Esophagus mucosa (tissue), 1 donor: ENCODE measurements around the gene ZNF540. TPM values are rescaled to one million over a fixed set of nuclear protein-coding genes. Genes with fewer than 3 reads are reported as not detected.
"Not testable (repeated sequence)": the region's sequence is repeated elsewhere in the genome, so short reads cannot be mapped to it uniquely, and the experiment has no call there.

Experiments
- ATAC-seq: fragments of 200-7000 bp; cut with Tn5 transposase; one replicate; pipeline ENCODE4 v1.9.1; 2020
- total RNA-seq: library from RNA; stranded (reverse); gene quantifications from one replicate; pipeline ENCODE4 v1.2.4, GENCODE V29; 2023
- donor health status: DM: yes; HTN: yes; CAD: no.

ZNF540 gene
- total RNA-seq = 0.68 TPM

DNA sequence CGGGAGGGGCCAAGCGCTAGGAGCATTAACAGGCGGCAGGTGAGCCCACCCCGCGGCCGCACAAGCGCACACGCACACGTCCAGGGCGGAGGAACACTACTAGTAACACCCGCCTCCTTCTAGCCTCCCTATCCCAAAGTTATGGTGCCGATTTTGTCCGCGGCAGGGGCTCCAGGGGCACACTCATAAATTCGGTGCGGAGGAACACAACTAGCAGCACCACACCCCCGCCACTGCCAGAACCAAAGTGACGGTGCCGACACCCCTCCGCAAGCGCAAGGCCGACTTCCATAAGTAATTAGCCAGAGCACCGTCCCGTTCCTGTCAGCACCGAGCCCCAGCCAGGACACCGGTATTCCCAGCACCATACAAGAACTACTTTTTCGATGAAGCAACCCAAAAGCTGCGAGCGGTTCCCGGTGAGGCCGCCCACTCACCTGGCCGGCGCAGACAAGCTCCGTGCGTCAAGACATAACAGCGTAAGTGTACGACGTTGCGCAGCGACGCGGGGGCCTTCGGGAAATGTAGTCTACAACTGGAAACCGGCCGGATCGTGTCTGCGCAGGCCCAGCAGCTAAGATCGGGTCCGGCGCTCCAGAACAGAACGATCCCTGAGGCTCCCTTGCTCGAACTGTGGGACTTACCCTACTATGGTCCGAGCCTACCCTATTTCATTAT lies at the start of gene ZNF540, which contains the start of gene ZNF571:
TSS of gene ZNF540 (plus strand) at position 573 of the 678 bp plus-strand sequence. CDS start 3,572 bp downstream, outside the sequence.
TSS of gene ZNF571 (minus strand) at position 489 of the 678 bp plus-strand sequence. CDS start 8,116 bp downstream, outside the sequence.
- ATAC-seq = peak; percentile 99

DNA sequence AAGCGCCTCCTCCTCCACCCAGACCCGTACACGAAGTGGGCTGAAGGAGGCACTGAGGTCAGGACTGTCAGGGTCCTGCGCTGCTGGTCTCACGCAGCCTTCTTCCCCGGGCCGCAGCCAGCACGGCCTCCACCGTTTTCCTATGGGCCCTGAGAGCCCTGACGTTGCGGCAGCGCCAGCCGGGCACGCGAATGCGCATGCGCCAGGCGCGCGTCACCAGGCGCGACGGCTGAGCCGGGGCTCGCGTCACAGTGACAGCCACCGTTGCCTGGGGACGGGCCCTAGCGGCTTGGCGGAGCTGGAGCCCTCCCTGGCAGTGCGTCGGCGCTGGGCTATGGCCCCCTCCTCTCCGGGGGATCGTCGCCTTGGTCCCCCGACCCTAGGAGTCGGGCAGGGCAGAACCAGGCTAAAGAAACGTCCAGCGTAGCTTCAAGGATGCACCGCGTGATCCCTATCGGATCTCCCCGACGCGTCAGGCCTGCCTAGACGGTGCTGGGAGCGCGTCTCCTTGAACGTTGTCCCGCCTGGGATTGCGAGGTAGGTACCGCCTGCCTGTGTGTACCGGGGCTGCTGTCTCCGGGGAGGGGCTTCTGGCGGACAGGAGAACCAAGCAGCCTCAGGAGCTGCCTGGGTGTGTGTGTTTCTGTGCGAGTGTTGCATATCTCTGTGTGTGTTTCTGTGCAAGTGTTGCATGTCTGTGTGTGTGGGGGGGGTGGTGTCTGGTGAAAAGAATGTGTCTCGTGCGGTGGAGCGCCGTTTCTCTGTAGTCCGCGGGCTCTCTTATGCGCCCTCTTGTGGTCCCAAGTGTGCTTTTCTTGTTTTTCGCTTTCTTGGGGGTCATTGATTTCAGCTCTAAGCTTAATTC lies 43.3 kb upstream of the ZNF540 start:
- ATAC-seq = peak; percentile 45

DNA sequence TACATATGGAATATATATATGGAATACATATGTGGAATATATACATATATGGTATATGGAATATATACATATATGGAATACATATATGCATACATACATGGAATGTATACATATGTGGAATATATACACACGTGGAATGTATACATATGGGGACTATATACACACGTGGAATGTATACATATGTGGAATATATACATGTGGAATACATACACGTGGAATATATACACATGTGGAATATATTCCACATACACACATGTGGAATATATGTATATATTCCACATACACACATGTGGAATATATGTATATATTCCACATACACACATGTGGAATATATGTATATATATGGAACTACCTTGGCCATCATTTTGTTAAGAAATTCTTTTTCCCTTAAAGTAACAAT lies 31.2 kb upstream of the ZNF540 start:
- ATAC-seq = no peak

DNA sequence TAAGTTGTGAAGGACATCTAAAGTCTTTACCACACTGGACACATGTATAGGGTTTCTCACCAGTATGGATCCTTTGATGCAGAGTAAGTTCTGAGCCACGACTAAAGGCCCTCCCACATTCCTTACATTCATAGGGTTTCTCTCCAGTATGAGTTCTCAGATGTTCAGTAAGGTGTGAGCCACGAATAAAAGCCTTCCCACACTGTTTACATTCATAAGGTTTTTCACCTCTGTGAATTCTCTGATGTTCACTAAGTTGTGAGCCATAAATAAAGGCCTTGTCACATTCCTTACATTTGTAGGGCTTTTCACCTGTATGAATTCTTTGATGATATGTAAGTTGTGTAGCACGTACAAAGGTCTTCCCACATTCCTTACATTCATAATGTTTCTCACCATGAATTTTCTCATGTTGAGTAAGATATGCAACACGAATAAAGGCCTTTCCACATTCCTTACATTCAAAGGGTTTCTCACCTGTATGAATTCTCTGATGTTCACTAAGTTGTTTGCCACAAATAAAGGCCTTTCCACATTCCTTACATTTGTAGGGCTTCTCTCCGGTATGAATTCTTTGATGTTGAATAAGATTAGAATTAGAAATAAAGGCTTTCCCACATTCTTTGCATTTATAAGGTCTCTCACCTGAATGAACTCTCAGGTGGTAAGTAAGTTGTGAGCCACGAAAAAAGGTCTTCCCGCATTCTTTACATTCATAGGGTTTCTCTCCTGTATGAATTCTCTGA lies 29.9 kb upstream of the ZNF540 start:
- ATAC-seq = no peak

DNA sequence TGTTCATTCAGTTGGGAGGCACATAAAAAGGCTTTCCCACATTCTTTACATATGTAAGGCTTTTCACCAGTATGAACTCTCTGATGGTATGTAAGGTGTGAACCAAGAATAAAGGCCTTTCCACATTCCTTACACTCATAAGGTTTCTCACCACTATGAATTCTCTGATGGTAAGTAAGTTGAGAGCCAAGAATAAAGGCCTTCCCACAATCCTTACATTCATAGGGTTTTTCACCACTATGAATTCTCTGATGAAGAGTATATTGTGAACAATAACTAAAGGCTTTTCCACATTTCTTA lies 29.4 kb upstream of the ZNF540 start:
- no peak for ATAC-seq

DNA sequence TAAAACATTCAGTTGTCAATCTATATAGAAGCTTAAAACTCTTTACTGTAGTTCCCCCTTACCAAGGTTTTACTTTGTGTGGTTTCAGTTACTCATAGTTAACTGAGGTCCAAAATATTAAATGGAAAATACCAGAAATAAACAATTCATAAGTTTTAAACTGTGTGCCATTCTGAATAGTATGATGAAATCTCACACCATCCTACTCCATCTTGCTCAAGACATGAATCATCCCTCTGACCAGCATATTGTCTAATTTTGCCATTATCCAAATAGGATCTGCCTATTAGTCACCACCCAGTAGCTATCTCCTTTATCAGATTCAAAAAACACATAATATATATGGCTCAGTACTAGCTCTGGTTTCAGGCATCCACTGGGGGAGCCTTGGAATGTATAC lies 22.5 kb upstream of the ZNF540 start:
- ATAC-seq = no peak

DNA sequence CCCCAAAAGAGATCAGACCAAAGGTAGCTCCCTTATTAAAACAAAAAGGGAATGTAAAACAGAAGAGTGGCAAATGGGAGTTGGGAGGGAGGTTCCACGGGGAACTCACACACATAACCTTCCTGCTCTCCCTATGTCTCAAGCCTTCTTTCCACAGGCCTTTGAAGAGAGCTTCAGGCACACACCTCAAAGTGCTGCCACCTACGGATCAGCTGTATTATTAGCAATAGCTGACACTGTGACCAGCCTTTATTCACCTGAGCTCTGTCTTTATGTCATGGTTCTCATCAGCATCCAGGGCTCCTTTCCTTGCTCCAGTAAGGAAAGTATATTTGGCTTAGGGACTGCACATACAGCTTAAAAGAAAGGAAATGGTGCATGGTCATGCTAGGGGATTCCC lies 11.3 kb upstream of the ZNF540 start:
- no peak for ATAC-seq

DNA sequence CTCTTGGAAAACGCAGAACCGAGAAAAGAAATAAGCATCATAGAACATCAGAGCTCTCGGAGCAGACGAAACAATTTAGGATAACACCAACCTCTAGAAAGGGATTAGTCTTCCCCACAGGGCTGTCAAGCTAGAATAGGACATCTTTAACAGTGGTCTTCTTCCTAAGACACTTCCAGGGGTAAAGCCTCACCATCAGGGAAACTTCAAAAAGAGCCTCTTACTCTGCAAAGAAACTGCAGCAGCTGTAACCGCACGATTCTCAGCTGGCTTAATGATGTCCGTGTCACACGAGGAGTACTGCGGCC lies 726 bp upstream of the ZNF540 start:
- ATAC-seq = no peak

DNA sequence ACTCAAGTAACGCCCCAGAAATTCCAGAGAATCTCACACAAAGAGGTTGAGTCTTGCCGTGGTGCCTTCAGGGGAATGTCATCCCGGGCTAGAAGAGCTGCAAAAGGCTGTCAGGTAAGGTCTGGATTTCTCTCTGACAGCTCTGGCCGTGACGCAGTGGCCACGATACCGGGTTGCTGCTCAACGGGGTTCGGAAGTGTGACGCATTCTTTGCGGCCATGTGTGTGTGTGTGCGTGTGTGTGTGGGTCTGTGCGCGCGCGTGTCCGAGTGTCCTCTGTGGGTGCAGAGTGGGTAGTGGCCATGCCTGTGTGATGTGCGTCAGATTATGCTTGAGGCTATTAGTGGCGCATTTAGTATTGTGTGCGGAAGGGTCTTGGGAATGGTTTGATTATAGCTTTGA lies 306 bp downstream of the ZNF540 start:
- ATAC-seq = peak; percentile 75

DNA sequence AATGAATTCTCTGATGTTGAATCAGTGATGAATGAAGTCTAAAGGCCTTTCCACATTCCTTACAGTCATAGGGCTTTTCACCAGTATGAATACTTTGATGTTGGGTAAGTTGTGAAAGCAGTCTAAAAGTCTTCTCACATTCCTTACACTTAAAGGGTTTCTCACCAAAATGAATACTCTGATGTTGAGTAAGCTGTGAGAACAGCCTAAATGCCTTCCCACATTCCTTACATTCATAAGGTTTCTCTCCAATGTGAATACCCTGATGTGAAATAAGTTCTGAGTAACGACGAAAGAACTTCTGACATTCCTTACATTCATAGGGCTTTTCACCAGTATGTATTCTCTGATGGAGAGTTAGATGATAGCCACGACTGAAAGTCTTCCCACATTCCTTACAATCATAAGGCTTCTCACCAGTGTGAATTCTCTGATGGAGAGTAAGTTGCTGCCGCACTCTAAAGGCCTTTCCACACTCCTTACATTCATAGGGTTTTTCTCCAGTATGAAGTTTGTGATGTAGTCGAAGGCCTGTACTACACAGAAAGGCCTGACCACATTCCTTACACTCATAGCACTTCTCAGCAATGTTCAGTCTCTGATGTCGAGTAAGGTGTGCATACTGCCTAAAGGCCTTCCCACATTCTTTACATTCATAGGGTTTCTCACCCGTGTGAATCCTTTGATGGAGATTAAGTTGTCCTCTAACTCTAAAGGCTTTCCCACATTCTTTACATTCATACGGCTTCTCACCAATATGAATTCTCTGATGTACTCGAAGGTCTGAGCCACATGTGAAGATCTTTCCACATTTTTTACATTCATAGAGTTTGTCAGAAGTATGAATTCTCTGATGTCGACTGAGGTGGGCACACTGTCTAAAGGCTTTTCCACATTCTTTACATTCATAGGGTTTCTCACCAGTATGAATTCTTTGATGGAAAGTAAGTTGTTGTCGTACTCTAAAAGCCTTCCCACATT lies 40.7 kb downstream of the ZNF540 start:
- ATAC-seq = no peak

DNA sequence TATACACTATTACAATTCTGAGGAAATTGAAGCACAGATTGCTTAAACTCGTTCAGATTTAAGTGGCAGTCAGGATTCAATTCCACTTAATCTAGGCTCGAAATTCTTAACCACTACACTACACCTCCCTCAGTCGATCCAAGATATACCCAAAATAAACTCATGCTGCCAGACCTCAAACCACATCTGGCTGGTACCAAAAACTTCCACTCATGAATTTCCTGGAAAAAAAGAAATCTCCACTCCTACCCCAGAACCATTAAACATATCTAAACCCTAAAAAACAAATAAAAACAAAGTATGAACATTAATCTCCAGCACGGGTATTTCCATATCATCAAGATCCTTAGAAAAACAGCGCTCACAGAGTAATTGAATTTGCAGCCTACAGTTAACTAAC lies 59.4 kb downstream of the ZNF540 start:
- no peak for ATAC-seq

DNA sequence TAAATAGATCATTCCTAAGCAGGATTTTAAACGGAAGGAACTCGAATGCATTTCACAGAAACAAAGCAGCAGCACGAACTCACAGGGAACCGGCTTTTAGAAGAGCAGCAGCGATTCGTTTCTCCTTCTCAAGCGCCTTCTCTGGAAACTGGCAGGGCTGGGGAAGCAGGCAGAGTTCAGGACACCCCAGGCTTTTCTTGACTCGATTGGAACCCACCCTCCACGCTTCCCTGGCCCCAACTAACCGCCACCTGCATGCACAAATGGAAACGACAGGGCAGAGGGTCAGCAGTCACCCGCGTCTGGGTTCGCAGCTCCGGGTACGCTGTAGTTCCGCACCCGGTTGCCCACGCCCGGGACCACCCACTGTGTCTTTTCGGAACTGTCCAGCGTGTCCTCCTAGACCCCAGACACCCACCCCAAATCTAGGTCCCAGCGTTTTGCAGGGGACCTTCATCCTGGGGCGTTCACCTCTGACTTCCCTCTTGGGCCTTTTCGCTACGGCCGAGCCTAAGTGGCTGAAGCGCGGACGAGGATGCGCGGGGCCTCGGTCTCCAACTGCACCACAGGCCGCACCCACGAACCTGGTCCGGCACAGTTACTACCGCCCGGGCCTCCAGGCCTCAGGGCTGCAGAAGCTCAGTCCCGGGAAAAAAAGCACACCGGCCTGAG lies 60.1 kb downstream of the ZNF540 start:
- peak; percentile 62 for ATAC-seq

DNA sequence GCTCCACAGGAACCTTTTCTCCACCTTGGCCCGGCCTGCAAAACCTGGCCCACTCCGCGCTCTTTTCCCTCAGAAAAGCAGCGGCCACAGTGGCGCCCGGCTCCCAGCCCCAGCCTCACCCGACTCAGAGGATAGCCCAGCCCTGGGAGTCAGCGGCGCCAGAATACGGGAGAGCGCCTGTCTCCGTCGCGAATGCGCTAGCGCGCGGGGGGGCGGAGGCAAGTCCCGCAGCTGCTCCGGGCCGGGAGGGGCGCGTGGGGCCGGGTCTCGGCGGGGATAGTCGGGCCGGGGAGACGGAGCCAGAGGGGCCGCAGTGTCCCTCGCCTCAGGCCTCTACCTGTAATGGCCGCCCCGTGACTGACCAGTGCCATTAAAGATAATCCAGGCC lies 60.6 kb downstream of the ZNF540 start, which contains the start of gene ZFP30:
TSS of gene ZFP30 (minus strand) at position 165 of the 388 bp plus-strand sequence. CDS start 7,643 bp downstream, outside the sequence.
- peak; percentile 89 for ATAC-seq

DNA sequence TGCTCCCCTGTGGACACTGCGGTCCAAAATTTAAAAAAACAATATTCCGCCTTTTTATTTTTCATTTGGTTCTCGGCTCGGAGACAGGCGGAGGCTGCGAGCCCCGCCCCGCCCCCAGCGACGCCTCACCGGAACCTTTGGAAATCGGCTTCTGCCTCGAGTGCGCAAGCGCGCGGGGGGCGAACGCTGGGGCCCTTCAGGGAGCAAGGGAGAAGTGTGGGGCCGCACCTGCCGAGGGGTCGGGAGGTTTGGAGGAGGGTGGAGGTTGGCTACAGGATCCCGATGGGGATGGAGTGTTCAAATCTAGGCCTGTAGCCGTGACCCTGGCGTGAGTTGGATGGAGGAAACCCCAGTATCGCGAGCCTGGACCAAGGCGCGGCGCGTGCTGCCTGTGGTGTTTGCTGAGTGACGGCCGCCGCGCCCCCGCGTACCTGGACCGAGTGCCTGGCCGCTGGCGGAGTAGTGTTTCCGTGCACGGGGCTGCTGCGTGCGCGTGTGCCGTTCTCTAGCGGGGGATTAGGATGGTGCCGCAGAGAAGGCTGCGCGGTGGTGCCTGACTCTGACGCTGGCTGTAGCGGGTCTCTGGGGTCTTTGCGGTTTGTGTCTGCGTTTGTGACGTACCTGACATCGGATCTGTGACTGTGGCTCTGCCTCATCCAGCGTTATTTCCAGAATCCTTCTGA lies 61.2 kb downstream of the ZNF540 start:
- peak; percentile 89 for ATAC-seq

DNA sequence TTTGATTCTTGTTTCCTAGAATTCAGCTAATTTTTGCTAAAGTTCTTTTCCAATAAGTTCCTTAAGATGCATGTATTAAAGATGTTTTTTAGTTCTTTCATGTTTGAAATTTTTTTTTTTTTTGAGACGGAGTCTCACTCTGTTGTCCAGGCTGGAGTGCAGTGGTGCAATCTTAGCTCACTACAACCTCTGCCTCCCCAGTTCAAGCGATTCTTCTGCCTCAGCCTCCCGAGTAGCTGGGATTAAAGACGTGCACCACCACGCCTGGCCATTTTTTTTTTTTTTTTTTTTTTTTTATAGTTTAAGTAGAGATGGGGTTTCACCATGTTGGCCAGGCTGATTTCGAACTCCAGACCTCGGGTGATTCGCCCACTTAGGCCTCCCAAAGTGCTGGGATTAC lies 62.5 kb downstream of the ZNF540 start:
- not testable (repeated sequence) for ATAC-seq

Other genes with a start within 250 kb of the ZNF540 start
- gene ZNF527, start 223.8 kb upstream of the ZNF540 start, total RNA-seq = 1.4 TPM
- 1.9 TPM for gene ZNF569, start 127.4 kb upstream of the ZNF540 start, total RNA-seq
- gene ZNF570, start 125.5 kb upstream of the ZNF540 start, total RNA-seq = 1.4 TPM
- gene ZNF793, start 87.9 kb upstream of the ZNF540 start, total RNA-seq = 4.4 TPM
- gene ZNF571, start 84 bp upstream of the ZNF540 start, total RNA-seq = 2.2 TPM
- 3.9 TPM for gene ZFP30, start 60.6 kb downstream of the ZNF540 start, total RNA-seq
- gene ZNF607, start 124.9 kb downstream of the ZNF540 start, total RNA-seq = 3.7 TPM
- 2.8 TPM for gene ZNF573, start 184.7 kb downstream of the ZNF540 start, total RNA-seq